GM13976 (cell line): Measurements from ENCODE around the gene KIF19.
A peak's percentile ranks its signal among the peaks of the same experiment; 100 is the strongest.

Experiments
- DNase-seq: peaks from one replicate; pipeline ENCODE4 v3.0.0; 2012; ENCODE audit warnings: low spot score
- in situ Hi-C: fragments of 300-500 bp; cut with MboI; formaldehyde crosslinking; loops from one replicate; pipeline ENCODE4 v1.12.0; 2022; ENCODE audit warnings: low sequenced_read_pairs, mixed read lengths, inconsistent platforms; ENCODE audit not compliant: unreplicated experiment
- TF ChIP-seq, protein P1 (sequence below): IDR thresholded peaks from 2 replicates; pipeline ENCODE4 v1.5.1; 2012; ENCODE audit warnings: borderline replicate concordance, mild to moderate bottlenecking; ENCODE audit not compliant: insufficient read depth; ENCODE audit errors: extremely low read depth, missing control alignments, control extremely low read depth

KIF19 gene

DNA sequence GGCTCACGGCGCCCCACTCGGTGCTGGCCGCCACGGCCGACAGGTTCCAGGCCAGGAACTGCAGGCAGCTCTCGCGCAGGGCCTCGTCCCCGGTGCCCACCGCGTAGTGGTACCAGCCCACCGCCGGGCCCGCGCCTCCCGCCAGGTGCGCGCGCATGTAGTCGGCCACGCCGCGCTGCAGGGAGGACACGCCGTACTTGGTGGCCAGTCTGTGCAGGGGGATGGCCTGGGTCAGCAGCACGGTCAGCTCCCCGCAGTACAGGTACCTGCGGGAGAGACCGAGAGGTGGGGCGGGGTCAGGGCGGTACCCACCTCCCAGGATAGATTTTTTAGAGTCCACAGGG, 31.4 kb downstream of the KIF19 start:
- in situ Hi-C loops, result no loop called here
- TF ChIP-seq, protein P1, sequence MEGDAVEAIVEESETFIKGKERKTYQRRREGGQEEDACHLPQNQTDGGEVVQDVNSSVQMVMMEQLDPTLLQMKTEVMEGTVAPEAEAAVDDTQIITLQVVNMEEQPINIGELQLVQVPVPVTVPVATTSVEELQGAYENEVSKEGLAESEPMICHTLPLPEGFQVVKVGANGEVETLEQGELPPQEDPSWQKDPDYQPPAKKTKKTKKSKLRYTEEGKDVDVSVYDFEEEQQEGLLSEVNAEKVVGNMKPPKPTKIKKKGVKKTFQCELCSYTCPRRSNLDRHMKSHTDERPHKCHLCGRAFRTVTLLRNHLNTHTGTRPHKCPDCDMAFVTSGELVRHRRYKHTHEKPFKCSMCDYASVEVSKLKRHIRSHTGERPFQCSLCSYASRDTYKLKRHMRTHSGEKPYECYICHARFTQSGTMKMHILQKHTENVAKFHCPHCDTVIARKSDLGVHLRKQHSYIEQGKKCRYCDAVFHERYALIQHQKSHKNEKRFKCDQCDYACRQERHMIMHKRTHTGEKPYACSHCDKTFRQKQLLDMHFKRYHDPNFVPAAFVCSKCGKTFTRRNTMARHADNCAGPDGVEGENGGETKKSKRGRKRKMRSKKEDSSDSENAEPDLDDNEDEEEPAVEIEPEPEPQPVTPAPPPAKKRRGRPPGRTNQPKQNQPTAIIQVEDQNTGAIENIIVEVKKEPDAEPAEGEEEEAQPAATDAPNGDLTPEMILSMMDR, result no peak
- DNase-seq, result no peak

DNA sequence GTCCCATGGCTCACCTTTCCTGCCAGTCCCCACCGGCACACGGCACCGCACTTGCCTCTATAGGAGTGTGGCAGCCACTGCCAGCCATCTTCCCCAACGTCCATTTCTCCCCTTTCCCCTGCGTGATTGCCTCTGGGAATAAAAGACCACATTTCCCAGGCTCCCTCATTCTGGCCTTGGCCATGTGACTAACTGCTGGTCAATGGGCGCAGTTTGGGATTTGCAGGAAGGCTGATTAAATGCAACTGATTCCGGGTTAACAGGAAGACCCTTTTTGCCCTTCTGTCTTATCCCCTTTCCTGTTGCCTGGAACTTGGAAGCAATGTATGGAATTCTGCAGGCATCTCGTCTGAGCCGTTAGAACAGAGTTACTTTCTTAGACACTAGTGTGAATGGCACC, 32.7 kb downstream of the KIF19 start:
- in situ Hi-C loops, result no loop called here
- TF ChIP-seq, protein P1, result no peak
- DNase-seq, result no peak

DNA sequence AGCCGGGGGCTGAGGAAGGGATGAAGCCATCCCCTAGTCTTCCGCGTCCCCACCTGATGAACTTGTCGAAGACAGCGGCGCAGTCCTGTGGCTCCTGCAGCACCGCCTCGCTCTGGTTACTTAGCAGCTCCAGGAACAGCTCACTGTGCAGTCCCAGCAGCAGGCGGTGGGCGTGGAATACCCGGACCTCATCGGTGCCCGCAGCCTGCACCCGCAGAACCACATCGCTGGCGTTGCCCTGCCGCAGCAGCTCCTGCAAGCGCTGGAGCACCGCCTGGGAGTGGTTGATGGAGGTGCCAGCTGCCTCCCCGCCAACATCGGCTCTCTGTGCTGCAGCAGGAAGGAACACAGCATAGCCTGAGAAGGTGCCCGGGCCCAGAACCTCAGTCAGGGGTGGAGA, 33.9 kb downstream of the KIF19 start:
- TF ChIP-seq, protein P1, result no peak
- in situ Hi-C loops, result loop anchor here (10.0 kb wide), 1 partner anchor 65 kb away; no protein-coding TSS in a partner anchor
- DNase-seq, result no peak

- TF ChIP-seq, protein P1, result no peak
- in situ Hi-C loops, result loop anchor here (10.0 kb wide), 1 partner anchor 66 kb away; no protein-coding TSS in a partner anchor
- no peak for DNase-seq
These were observed 34.8 kb downstream of the KIF19 start for GRCh38 chr17:74360899-74361229.

DNA sequence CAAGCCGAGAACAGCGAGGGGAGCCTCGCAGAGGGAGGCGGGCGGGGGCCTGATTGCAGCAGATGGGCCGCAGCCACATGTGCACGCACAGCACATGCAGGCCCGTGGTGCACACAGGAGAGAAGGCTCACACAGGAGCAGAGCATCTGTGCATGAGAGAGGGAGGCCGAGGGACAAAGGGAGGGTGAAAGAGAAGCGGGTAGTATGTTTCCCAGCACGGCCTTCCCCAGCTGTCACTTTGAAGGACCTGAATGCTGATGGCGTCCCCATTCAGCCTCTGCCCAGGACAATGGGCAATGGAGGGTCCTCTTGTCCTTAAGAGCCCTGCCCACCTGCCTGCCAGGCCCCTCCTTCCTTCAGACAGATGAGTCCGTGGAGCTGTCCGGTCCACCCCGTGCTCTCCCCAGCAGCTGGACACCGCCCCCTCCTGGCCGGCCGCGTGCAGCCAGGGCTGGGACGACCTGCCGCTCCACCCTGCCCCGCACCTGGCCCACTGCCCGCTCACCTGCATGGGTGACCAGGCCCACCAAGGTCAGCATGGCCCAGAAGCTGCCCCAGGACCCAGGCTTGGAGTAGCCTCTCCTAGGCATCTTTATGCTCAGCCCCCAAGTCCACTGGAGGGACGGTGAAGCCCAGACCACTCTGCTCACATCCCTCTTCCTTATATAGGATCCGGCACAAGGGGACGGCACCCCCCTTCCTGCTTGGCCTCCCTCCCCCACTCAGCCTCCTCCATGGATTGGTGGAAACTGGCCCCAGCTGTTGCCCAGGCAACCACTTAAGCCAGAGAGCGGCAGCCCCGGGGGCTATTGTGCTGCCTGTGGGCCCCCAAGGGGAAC, 35.4 kb downstream of the KIF19 start, which contains the start of gene BTBD17:
TSS of gene BTBD17 (minus strand) at position 639 of the 839 bp plus-strand sequence. CDS start at position 590, 49 bp downstream.
- in situ Hi-C loops, result loop anchor here (10.0 kb wide), 1 partner anchor 67 kb away; no protein-coding TSS in a partner anchor
- peak; percentile 78 for DNase-seq
- TF ChIP-seq, protein P1, result peak; percentile 51

DNA sequence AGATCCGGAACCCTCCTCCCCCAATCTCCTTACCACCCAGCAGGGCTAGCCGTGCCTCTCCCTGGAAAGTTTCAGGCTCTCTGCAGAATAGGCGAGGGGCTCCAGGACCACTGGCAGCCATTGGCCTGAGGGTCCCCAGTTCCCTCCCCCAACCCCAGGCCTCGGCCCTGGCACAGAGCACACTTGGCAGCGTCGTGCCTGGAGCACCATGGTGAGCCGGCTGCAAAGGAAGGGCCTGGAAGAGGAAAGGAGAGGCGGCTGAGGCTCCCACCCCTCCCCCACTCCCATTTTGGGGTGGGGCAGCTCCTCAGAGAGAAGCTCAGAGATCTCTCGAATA, 36.0 kb downstream of the KIF19 start:
- no peak for DNase-seq
- in situ Hi-C loops, result loop anchor here (10.0 kb wide), 1 partner anchor 67 kb away; no protein-coding TSS in a partner anchor
- TF ChIP-seq, protein P1, result no peak
